Motor neuron (in vitro differentiated cells): ENCODE results near the gene ARL3. TPM values are rescaled to one million over a fixed set of nuclear protein-coding genes. Genes with fewer than 3 reads are reported as not detected.

Source experiments
- ATAC-seq, 8 experiments: fragments of 200-7000 bp; cut with Tn5 transposase; replicated peaks in 6 of 8; 2 replicates each; pipeline ENCODE4 v1.8.0; 2021; ENCODE audit warnings: mild to moderate bottlenecking in 8 of 8, moderate library complexity in 8 of 8
- H3K27ac ChIP-seq, 2 donors: fragments of 250-450 bp; sonication (Bioruptor Pico); 2 replicates each; pipeline ENCODE4 v1.9.0; 2021; ENCODE audit warnings: antibody characterized with exemption in 2 of 2, mild to moderate bottlenecking in 2 of 2, moderate library complexity in 1 of 2
- H3K4me1 ChIP-seq, 2 donors: fragments of 250-450 bp; sonication (Bioruptor Pico); replicated peaks in 1 of 2; 2 replicates each; pipeline ENCODE4 v1.6.1; 2021; ENCODE audit warnings: antibody characterized with exemption in 2 of 2, mild to moderate bottlenecking in 2 of 2, moderate library complexity in 1 of 2
- H3K4me3 ChIP-seq, 5 donors: fragments of 250-450 bp; sonication (Bioruptor Pico); 2 replicates each; pipeline ENCODE4 v1.9.0; 2021; ENCODE audit warnings: antibody characterized with exemption in 5 of 5, mild to moderate bottlenecking in 5 of 5, moderate library complexity in 4 of 5
- WGBS, 10 experiments: fragments of 450-650 bp; shearing (Covaris generic); methylation state at CpG; one replicate each; pipeline ENCODE4 v1.0.0; 2022; 5-methylcytosine and 5-hydroxymethylcytosine counted together
- in situ Hi-C, 9 experiments: fragments of 400-800 bp; cut with MboI; loops; one replicate each; pipeline ENCODE4 v1.15.0; 2021; ENCODE audit warnings: low sequenced_read_pairs in 9 of 9, low pct_unique_long_range_greater_than_20kb in 2 of 9; ENCODE audit not compliant: unreplicated experiment in 9 of 9
- total RNA-seq, 8 experiments: library from RNA; unstranded; fragments of 300-600 nt; gene quantifications; 2 replicates each; pipeline versions ENCODE4 v1.2.3 to v1.2.4, GENCODE V29; 2022

The ARL3 gene
- total RNA-seq, 8 experiments from 2014 or later, result 4.9 to 29.8 (median 19.4) TPM

DNA sequence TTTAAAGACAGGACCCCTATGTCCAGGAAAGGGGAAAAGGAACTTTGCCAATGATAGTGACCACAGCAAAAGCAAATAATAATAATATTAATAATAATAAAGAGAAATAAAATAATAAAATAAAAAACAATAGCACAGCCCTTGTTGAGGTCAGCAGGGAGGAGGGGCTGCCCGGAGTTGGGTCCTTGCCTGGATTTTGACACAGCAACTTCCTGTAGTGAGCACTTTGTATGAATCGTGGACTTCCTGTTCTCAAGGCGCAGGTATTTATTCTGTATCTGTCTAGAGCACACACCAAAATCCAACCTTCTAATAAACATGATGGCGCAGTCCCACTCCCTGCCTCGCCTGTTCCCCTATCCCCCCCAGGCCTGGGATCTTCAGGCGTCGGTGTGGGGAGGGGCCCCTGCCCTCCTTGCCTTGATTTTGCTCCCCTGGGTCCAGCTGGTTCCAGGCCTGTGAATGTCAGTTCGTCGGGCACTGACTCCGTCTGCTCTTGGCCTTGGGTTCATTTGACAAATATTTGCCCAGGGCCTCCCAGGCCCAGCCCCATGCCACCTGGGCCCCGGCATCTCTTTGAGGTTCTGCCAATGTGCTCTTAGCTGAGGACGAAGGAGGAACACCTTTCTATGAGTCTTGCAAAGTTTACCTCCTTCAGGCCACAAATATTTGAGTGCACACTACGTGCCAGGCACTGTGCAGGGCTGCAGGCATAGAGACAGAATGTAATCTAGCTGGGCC, 56.0 kb downstream of the ARL3 start:
- in situ Hi-C loops, result no loop called here
- Histone ChIP-seq H3K4me3 (no peak overlapping the region), H3K27ac (no peak overlapping the region), H3K4me1 (peaks cover 11 to 16% of the 10 kb centered on the region in 2 donors)
- ATAC-seq, result no peak
- 40 to 100% (median 89%) methylated on average over 1 to 9 of the region's 13 CpGs; no CpG with 5 or more reads in 2 of the 10 experiments for WGBS, 10 experiments

DNA sequence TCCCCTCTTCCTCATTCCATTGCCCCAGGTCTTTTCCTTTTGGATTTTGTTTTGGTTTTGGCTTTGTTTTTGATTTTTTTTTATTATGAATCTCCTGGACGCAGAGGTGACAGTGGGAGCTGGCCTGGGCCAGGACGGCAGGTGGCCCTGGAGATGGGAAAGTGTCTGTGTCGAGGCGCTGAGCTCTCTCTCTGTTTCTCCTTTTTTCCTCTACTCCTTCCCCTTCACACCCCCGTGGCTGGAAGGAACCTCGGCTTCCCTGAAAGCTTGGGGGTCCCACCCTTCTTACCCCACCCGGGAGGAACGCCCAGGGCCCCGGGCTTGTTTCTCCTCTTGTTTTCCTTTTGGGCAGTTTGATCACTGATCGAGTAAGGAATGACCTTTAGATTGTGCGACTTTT, 56.7 kb downstream of the ARL3 start:
- in situ Hi-C loops, result no loop called here
- no peak overlapping the region for H3K27ac ChIP-seq
- WGBS, 10 experiments, result 40 to 100% (median 87%) methylated on average over 1 to 8 of the region's 11 CpGs
- no peak for ATAC-seq
- peaks cover 11 to 16% of the 10 kb centered on the region in 2 donors for H3K4me1 ChIP-seq
- H3K4me3 ChIP-seq, result no peak overlapping the region

GRCh38 chr10:102656791-102657371, 57.3 kb downstream of the ARL3 start:
- no peak for ATAC-seq
- Histone ChIP-seq H3K4me1 (peaks cover 11 to 22% of the 10 kb centered on the region in 2 donors), H3K4me3 (no peak overlapping the region), H3K27ac (no peak overlapping the region)
- in situ Hi-C loops, result no loop called here
- 87 to 100% (median 100%) methylated on average over 2 to 15 of the region's 42 CpGs; no CpG with 5 or more reads in 3 of the 10 experiments for WGBS, 10 experiments

GRCh38 chr10:102656026-102656425, 58.2 kb downstream of the ARL3 start:
- no peak for ATAC-seq
- in situ Hi-C loops, result no loop called here
- 91 to 100% methylated on average over 1 to 4 of the region's 12 CpGs; no CpG with 5 or more reads in 8 of the 10 experiments for WGBS, 10 experiments

DNA sequence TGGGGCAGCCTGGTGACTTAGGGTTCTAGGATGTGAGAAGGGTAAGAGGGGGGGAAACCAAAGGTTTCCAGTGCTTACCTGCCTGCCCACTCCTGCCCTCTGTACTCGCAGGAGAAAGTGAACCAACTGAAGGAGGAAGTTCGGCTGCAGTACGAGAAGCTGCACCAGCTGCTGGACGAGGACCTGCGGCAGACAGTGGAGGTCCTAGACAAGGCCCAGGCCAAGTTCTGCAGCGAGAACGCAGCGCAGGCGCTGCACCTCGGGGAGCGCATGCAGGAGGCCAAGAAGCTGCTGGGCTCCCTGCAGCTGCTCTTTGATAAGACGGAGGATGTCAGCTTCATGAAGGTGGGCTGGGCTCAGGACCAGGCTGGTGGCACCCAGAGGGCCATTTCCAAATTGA, 59.2 kb downstream of the ARL3 start:
- Histone ChIP-seq H3K27ac (no peak overlapping the region), H3K4me1 (peaks cover 15 to 25% of the 10 kb centered on the region in 2 donors), H3K4me3 (no peak overlapping the region)
- ATAC-seq, result no peak
- 83 to 100% (median 94%) methylated on average over 1 to 12 of the region's 12 CpGs; no CpG with 5 or more reads in 6 of the 10 experiments for WGBS, 10 experiments
- in situ Hi-C loops, result no loop called here

More at GRCh38 chr10:102656026-102656425, 58.2 kb downstream of the ARL3 start:
- Histone ChIP-seq H3K4me1 (peaks cover 11 to 22% of the 10 kb centered on the region in 2 donors), H3K4me3 (no peak overlapping the region), H3K27ac (no peak overlapping the region)

GRCh38 chr10:102654566-102654965, 59.6 kb downstream of the ARL3 start:
- 80 to 100% (median 100%) methylated on average over 1 to 2 of the region's 7 CpGs; no CpG with 5 or more reads in 7 of the 10 experiments for WGBS, 10 experiments
- no peak overlapping the region for H3K4me3 ChIP-seq
- H3K4me1 ChIP-seq, result peaks cover 19 to 27% of the 10 kb centered on the region in 2 donors
- in situ Hi-C loops, result no loop called here
- no peak overlapping the region for H3K27ac ChIP-seq
- no peak for ATAC-seq

- Histone ChIP-seq H3K4me3 (no peak overlapping the region), H3K4me1 (peaks cover 34 to 39% of the 10 kb centered on the region in 2 donors), H3K27ac (no peak overlapping the region)
- in situ Hi-C loops, result no loop called here
- no peak for ATAC-seq
- WGBS, 10 experiments, result 60 to 100% methylated on average over 1 of the region's 1 CpG; no CpG with 5 or more reads in 8 of the 10 experiments
Observed at GRCh38 chr10:102653060-102653459, 61.1 kb downstream of the ARL3 start.

GRCh38 chr10:102652170-102652916, 61.9 kb downstream of the ARL3 start:
- in situ Hi-C loops, result no loop called here
- ATAC-seq, result peak in 3 of 8 experiments; percentile 27 to 39 (median 34)
- peaks cover 41 to 45% of the 10 kb centered on the region in 2 donors for H3K4me1 ChIP-seq

DNA sequence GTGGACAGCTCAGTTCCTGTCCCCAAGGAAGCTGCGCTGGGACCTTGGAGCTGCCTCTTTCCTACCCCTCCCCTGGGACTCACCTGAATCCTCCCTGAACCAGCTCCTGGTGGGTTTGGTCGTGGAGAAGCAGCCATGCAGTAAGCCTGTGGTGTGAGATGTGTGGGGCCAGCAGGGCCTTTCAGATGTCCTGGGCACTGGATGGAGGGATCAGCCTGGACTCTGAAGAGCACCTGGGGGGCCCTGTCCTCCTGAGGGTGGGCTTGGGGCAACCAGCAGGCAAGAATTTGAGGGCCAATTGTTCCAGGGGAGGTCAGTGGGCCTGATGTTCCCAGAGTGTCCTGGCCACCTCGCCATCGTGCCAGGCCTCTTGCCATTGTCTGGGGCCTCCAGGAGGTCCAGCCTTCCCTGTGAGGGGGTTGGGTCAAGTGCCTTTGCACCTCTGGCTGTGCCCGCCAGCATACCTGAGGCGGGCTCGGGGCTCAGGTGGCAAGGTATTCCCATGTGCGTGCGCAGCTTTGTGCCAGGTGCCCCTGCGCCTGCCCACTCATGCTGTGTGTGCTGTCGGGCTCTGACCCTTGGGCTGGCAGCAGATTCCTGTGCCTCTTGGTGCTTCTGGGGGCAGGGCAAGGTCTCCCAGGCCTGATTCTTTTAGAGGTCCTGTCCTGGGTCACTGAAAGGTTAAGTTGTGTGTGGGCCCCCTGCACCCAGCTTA, 62.6 kb downstream of the ARL3 start:
- no peak overlapping the region for H3K4me3 ChIP-seq
- no peak overlapping the region for H3K27ac ChIP-seq
- peaks cover 45 to 48% of the 10 kb centered on the region in 2 donors for H3K4me1 ChIP-seq
- WGBS, 10 experiments, result no CpG with 5 or more reads among the region's 11 CpGs
- in situ Hi-C loops, result no loop called here
- ATAC-seq, result no peak

More at GRCh38 chr10:102652170-102652916, 61.9 kb downstream of the ARL3 start:
- WGBS, 10 experiments, result 67 to 100% (median 96%) methylated on average over 1 to 7 of the region's 12 CpGs; no CpG with 5 or more reads in 2 of the 10 experiments
- no peak overlapping the region for H3K4me3 ChIP-seq
- H3K27ac ChIP-seq, result no peak overlapping the region

- H3K4me1 ChIP-seq, result peaks cover 45 to 48% of the 10 kb centered on the region in 2 donors
- in situ Hi-C loops, result no loop called here
- H3K4me3 ChIP-seq, result no peak overlapping the region
- ATAC-seq, result no peak
- H3K27ac ChIP-seq, result peak overlapping the region; percentile 85 to 95
- WGBS, 10 experiments, result 68 to 100% methylated on average over 1 to 5 of the region's 11 CpGs; no CpG with 5 or more reads in 8 of the 10 experiments
Observed at GRCh38 chr10:102650655-102651454, 63.3 kb downstream of the ARL3 start.

DNA sequence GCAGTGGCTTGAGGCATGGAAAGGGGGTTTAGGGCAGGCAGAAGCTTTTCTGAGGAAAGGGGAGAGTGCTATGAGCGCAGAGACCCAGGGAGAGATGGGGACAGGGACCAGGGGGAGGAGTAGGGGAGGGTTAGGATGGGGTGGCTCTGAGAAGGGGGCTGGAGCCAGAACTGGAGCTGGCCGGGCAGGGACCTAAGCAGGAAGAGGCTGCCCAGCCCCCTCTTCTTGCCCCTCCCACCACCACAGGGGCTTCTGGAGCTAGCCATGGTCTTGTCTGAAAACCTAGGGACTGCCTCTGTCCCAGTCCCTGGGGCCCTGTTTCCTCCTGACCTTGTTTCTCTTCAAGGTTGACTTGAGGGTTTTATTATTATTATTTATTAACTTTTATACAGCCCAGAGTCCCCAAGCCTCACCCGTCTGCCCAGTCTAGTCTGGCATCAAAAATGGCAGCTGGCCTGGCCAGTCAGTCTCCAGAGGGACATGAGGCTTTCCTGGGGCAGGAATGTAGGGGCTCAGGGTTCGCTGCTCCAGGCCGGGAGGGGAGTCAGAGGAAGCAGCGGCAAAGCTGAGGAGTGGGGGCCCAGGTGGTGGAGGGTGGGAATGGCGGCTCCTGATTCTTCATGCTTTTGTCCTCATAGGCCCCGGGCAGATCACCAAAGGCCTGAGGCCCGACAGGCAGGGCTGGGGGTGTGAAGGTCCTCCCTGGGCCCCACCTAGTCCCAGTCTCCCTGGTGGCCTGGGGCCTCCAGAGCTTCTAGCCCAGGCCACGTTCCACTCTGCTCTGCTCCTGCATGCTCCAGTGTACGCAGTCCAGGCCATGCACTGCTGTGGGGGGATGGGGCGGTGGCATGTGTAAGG, 64.2 kb downstream of the ARL3 start:
- peak in 2 of 8 experiments; percentile 9 to 10 for ATAC-seq
- H3K27ac ChIP-seq, result peak overlapping the region; percentile 85 to 95
- H3K4me1 ChIP-seq, result peaks cover 45 to 48% of the 10 kb centered on the region in 2 donors
- H3K4me3 ChIP-seq, result peak overlapping the region; percentile 12 to 68 (median 64)
- in situ Hi-C loops, result no loop called here
- WGBS, 10 experiments, result 50 to 100% (median 83%) methylated on average over 1 to 2 of the region's 12 CpGs; no CpG with 5 or more reads in 7 of the 10 experiments
